Osteocyte (in vitro differentiated cells): ENCODE measurements around the gene KIF7. TPM values are rescaled to one million over a fixed set of nuclear protein-coding genes. Genes with fewer than 3 reads are reported as not detected.

Experiments used
- DNase-seq: peaks from one replicate; pipeline ENCODE4 v3.0.0; 2021; ENCODE audit warnings: mixed read lengths; ENCODE audit not compliant: unreplicated experiment; ENCODE audit errors: extremely low spot score
- H3K27ac Mint-ChIP-seq: one replicate; pipeline ENCODE4 v1.8.0; 2021; ENCODE audit warnings: mild to moderate bottlenecking, mixed read lengths; ENCODE audit not compliant: unreplicated experiment
- H3K27me3 Mint-ChIP-seq: one replicate; pipeline ENCODE4 v1.8.0; 2021; ENCODE audit warnings: mixed read lengths; ENCODE audit not compliant: unreplicated experiment
- H3K36me3 Mint-ChIP-seq: one replicate; pipeline ENCODE4 v1.8.0; 2021; ENCODE audit warnings: mixed read lengths; ENCODE audit not compliant: unreplicated experiment
- H3K4me1 Mint-ChIP-seq: one replicate; pipeline ENCODE4 v1.8.0; 2021; ENCODE audit warnings: mixed read lengths; ENCODE audit not compliant: unreplicated experiment
- H3K4me3 Mint-ChIP-seq: one replicate; pipeline ENCODE4 v1.8.0; 2021; ENCODE audit warnings: mild to moderate bottlenecking, moderate library complexity, mixed read lengths; ENCODE audit not compliant: unreplicated experiment
- H3K9me3 Mint-ChIP-seq: one replicate; pipeline ENCODE4 v1.8.0; 2021; ENCODE audit warnings: mixed read lengths; ENCODE audit not compliant: unreplicated experiment
- total RNA-seq: library from RNA; stranded (reverse); gene quantifications from 2 replicates; pipeline ENCODE4 v1.2.1, GENCODE V29; 2021
- TF ChIP-seq, protein P1 (sequence below): fragments of 200-600 bp; sonication (generic); IDR thresholded peaks from 2 replicates; pipeline ENCODE4 v1.5.0; 2021; ENCODE audit warnings: antibody characterized with exemption, mild to moderate bottlenecking, moderate library complexity

The KIF7 gene
- total RNA-seq, 1 donor from 2014 or later = 20.0 TPM

DNA sequence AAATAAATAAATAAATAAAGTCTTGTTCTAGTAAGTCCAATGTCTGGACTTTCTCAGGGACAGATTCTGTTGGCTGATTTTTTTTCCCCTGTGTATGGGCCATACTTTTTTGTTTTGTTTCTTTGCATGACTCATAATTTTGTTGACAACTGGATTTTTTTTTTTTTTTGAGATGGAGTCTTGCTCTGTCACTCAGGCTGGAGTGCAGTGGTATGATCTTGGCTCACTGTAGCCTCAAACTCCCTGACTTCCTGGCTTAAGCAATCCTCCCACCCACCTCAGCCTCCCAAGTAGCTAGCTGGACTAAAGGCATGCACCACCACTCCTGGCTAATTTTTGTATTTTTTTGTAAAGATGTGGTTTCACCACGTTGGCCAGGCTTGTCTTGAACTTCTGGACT is 41.1 kb downstream of the KIF7 start:
- H3K36me3 Mint-ChIP-seq = peaks cover 38% of the 10 kb centered on the region

DNA sequence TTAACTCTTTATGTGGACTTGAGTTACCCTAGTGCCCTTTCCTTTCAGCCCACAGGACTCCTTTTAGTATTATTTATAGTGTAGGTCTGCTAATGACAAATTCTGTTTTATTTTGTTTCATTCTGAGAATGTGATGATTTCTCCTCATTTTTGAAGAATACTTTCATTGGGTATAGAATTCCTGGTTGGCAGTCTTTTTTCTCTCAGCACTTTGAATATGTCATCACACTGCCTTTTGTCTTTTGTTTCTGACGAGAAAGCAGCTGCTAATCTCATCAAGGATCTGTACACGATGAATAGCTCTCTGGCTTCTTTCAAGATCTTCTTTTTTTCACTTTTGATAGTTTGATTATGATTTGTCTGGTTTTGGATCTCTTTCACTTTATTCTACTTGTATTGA is 42.2 kb downstream of the KIF7 start:
- Mint-ChIP-seq H3K27me3 (no peaks in the 10 kb centered on the region), H3K36me3 (peaks cover 40% of the 10 kb centered on the region), H3K4me1 (peaks cover 3% of the 10 kb centered on the region), H3K4me3 (no peak overlapping the region), H3K27ac (no peak overlapping the region), H3K9me3 (peaks cover 37% of the 10 kb centered on the region)
- TF ChIP-seq, protein P1, sequence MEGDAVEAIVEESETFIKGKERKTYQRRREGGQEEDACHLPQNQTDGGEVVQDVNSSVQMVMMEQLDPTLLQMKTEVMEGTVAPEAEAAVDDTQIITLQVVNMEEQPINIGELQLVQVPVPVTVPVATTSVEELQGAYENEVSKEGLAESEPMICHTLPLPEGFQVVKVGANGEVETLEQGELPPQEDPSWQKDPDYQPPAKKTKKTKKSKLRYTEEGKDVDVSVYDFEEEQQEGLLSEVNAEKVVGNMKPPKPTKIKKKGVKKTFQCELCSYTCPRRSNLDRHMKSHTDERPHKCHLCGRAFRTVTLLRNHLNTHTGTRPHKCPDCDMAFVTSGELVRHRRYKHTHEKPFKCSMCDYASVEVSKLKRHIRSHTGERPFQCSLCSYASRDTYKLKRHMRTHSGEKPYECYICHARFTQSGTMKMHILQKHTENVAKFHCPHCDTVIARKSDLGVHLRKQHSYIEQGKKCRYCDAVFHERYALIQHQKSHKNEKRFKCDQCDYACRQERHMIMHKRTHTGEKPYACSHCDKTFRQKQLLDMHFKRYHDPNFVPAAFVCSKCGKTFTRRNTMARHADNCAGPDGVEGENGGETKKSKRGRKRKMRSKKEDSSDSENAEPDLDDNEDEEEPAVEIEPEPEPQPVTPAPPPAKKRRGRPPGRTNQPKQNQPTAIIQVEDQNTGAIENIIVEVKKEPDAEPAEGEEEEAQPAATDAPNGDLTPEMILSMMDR = no peak
- DNase-seq = no peak

More for the DNA sequence above, 41.1 kb downstream of the KIF7 start:
- H3K4me1 Mint-ChIP-seq = peaks cover 3% of the 10 kb centered on the region
- no peak overlapping the region for H3K4me3 Mint-ChIP-seq
- no peaks in the 10 kb centered on the region for H3K27me3 Mint-ChIP-seq
- no peak for DNase-seq
- peaks cover 37% of the 10 kb centered on the region for H3K9me3 Mint-ChIP-seq
- TF ChIP-seq, protein P1 = no peak
- H3K27ac Mint-ChIP-seq = no peak overlapping the region

DNA sequence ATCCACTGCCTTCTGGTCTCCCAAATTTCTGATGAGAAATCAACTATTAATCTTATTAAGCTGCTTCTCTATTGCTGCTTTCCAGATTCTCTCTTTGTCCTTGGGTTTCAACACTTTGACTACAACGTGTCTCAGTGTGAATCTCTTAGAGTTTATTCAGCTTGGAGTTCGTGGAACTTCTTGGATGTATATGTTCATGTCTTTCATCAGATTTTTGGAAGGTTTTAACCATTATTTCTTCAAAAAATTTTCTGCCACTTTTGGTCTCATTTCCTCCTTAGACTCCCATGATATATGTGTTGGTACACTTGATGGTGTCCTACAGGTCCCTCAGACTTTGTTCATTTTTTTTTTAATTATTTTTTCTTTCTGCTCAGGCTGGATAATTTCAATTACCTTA is 44.0 kb downstream of the KIF7 start:
- Mint-ChIP-seq H3K27me3 (no peaks in the 10 kb centered on the region), H3K4me3 (no peak overlapping the region), H3K27ac (no peak overlapping the region), H3K4me1 (peaks cover 3% of the 10 kb centered on the region), H3K9me3 (peaks cover 37% of the 10 kb centered on the region), H3K36me3 (peaks cover 45% of the 10 kb centered on the region)
- TF ChIP-seq, protein P1 = no peak
- no peak for DNase-seq

DNA sequence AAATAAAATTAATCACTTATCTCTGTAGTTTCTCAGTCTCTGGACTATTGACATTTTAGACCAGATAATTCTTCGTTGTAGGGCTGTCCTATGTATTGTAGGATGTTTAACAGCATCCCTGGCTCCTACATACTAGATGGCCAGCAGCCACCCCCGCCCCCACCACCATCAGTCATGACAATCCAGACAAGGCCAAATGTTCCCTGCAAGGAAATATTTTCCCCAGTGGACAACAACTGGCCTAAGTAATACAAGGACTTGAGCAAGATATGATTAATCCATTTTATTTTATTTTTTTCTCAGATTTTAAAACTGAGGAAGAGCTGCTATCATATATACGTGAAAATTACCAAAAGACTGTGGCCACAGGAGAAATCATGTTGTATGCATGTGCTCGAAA is 56.2 kb downstream of the KIF7 start:
- peaks cover 4% of the 10 kb centered on the region for H3K4me1 Mint-ChIP-seq
- no peaks in the 10 kb centered on the region for H3K27me3 Mint-ChIP-seq
- H3K4me3 Mint-ChIP-seq = no peak overlapping the region
- H3K9me3 Mint-ChIP-seq = peaks cover 3% of the 10 kb centered on the region
- no peak overlapping the region for H3K27ac Mint-ChIP-seq
- TF ChIP-seq, protein P1 = no peak
- no peak for DNase-seq
- peaks cover 4% of the 10 kb centered on the region for H3K36me3 Mint-ChIP-seq

DNA sequence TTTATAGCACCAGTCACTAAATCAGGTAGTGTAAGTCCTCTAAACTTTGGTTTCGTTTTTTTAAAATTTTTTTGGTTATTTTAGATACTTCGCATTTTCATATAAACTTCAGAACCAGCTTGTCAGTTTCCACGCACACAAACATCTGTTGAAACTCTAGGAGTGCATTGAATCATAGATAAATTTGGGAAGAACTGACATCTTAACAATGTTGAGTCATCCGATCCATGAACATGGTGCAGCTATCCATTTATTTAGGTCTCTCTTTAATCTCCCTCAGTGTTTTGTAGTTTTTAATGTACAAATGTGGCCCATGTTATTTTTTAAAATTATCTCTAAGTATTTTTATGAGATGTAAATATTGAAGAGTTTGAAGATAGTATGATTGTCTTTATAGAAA is 62.2 kb downstream of the KIF7 start:
- Mint-ChIP-seq H3K4me3 (no peak overlapping the region), H3K27ac (no peak overlapping the region), H3K27me3 (no peaks in the 10 kb centered on the region), H3K9me3 (peaks cover 3% of the 10 kb centered on the region), H3K4me1 (peaks cover 12% of the 10 kb centered on the region), H3K36me3 (peaks cover 4% of the 10 kb centered on the region)
- no peak for DNase-seq
- TF ChIP-seq, protein P1 = no peak
